ENCODE results near the gene XKR3. TPM values are rescaled to one million over a fixed set of nuclear protein-coding genes. Genes with fewer than 3 reads are reported as not detected.
"Not testable (repeated sequence)": the region's sequence is repeated elsewhere in the genome, so short reads cannot be mapped to it uniquely, and the experiment has no call there.

The XKR3 gene
- total RNA-seq, 1 experiment from 2014 or later = not detected

- Mint-ChIP-seq H3K4me3 (no peak overlapping the region), H3K4me1 (peaks cover 0 to 4% of the 10 kb centered on the region in 2 experiments; a peak in 2 of 4 replicates), H3K27ac (no peak overlapping the region), H3K27me3 (ENCODE audit: low read depth) (peaks cover 2% of the 10 kb centered on the region; the same call in 1 of the 2 replicates), H3K9me3 (peaks cover 57 to 61% of the 10 kb centered on the region in 2 experiments), H3K36me3 (ENCODE audit: insufficient read depth in 1 of 3, low read depth in 3 of 3) (no peaks in the 10 kb centered on the region)
- Histone ChIP-seq H3K14ac (ENCODE audit: insufficient read depth, low read length) (no peak overlapping the region), H3K23ac (ENCODE audit: insufficient read length, low read depth, low read length) (no peak overlapping the region), H3K4me1 (ENCODE audit: insufficient read depth, low read length) (no peaks in the 10 kb centered on the region), H3K79me2 (ENCODE audit: insufficient read depth, low read length) (no peaks in the 10 kb centered on the region), H3K23me2 (ENCODE audit: insufficient read length, low read depth, low read length, poor library complexity, severe bottlenecking) (no peaks in the 10 kb centered on the region), H2BK12ac (ENCODE audit: insufficient read length, low read depth, low read length) (no peak overlapping the region), H2BK5ac (ENCODE audit: insufficient read length, low read length) (no peak overlapping the region), H2AFZ (ENCODE audit: low read length) (no peak overlapping the region), H4K20me1 (ENCODE audit: control insufficient read depth, insufficient read depth, insufficient read length) (no peaks in the 10 kb centered on the region), H2BK15ac (ENCODE audit: low read depth, low read length) (no peak overlapping the region), H3K9ac (ENCODE audit: extremely low read depth, insufficient read length, low read length) (no peak overlapping the region), H4K91ac (ENCODE audit: insufficient read length, low read depth, low read length) (no peak overlapping the region), H3T11ph (ENCODE audit: low read length) (no peak overlapping the region), H4K8ac (replicated peaks; ENCODE audit: insufficient read length, low read depth, low read length) (no peak overlapping the region), H2BK20ac (ENCODE audit: low read depth, low read length, poor library complexity, severe bottlenecking) (no peak overlapping the region), H2BK120ac (ENCODE audit: low read depth, low read length, poor library complexity, severe bottlenecking) (no peak overlapping the region), H3K4ac (ENCODE audit: low read depth, low read length) (no peak overlapping the region), H3K9me3 (ENCODE audit: control insufficient read depth, low read depth, low read length) (no peaks in the 10 kb centered on the region), H3K27me3 (ENCODE audit: insufficient read depth, low read length) (no peaks in the 10 kb centered on the region), H3K27ac (ENCODE audit: insufficient read length, low read depth, low read length) (no peak overlapping the region), H4K5ac (ENCODE audit: insufficient read length, low read depth, low read length) (no peak overlapping the region), H3K18ac (ENCODE audit: insufficient read length, low read depth, low read length) (no peak overlapping the region), H3K4me2 (ENCODE audit: insufficient read depth, insufficient read length, low read length) (no peak overlapping the region), H3K79me1 (ENCODE audit: insufficient read depth, low read depth, low read length, poor library complexity, severe bottlenecking) (no peaks in the 10 kb centered on the region), H3K56ac (ENCODE audit: insufficient read length, low read depth, low read length) (no peak overlapping the region), H2AK5ac (ENCODE audit: insufficient read length, low read length) (no peak overlapping the region)
- no peak for TF ChIP-seq CTCF (conservative IDR thresholded peaks at IDR 0.05)
- no CpG with 5 or more reads among the region's 3 CpGs for WGBS (ENCODE audit: extremely low coverage, insufficient read length, low lambda C conversion rate)
- DNase-seq = no peak
Measured at GRCh38 chr22:16866167-16866566, 41.0 kb upstream of the XKR3 start.

- H3K27ac ChIP-seq (ENCODE audit: insufficient read length, low read depth, low read length); H2AK5ac ChIP-seq (ENCODE audit: insufficient read length, low read length); H2BK15ac ChIP-seq (ENCODE audit: low read depth, low read length); H3K27me3 ChIP-seq (ENCODE audit: insufficient read depth, low read length); H3K23me2 ChIP-seq (ENCODE audit: insufficient read length, low read depth, low read length, poor library complexity, severe bottlenecking); H3K9ac ChIP-seq (ENCODE audit: extremely low read depth, insufficient read length, low read length); H3K36me3 Mint-ChIP-seq (ENCODE audit: insufficient read depth in 1 of 3, low read depth in 3 of 3); H3K14ac ChIP-seq (ENCODE audit: insufficient read depth, low read length); H3K27me3 Mint-ChIP-seq (ENCODE audit: low read depth); H3K4me2 ChIP-seq (ENCODE audit: insufficient read depth, insufficient read length, low read length); H3K4me1 Mint-ChIP-seq; H3K18ac ChIP-seq (ENCODE audit: insufficient read length, low read depth, low read length); H3K4me1 ChIP-seq (ENCODE audit: insufficient read depth, low read length); H2BK20ac ChIP-seq (ENCODE audit: low read depth, low read length, poor library complexity, severe bottlenecking); H2BK5ac ChIP-seq (ENCODE audit: insufficient read length, low read length); H3K23ac ChIP-seq (ENCODE audit: insufficient read length, low read depth, low read length); H3K4me3 Mint-ChIP-seq; H3K79me2 ChIP-seq (ENCODE audit: insufficient read depth, low read length); H4K5ac ChIP-seq (ENCODE audit: insufficient read length, low read depth, low read length); H4K20me1 ChIP-seq (ENCODE audit: control insufficient read depth, insufficient read depth, insufficient read length); H2BK120ac ChIP-seq (ENCODE audit: low read depth, low read length, poor library complexity, severe bottlenecking); H3T11ph ChIP-seq (ENCODE audit: low read length); H2BK12ac ChIP-seq (ENCODE audit: insufficient read length, low read depth, low read length); H4K91ac ChIP-seq (ENCODE audit: insufficient read length, low read depth, low read length); H3K56ac ChIP-seq (ENCODE audit: insufficient read length, low read depth, low read length); H4K8ac ChIP-seq (replicated peaks; ENCODE audit: insufficient read length, low read depth, low read length); H3K9me3 ChIP-seq (ENCODE audit: control insufficient read depth, low read depth, low read length); H3K4ac ChIP-seq (ENCODE audit: low read depth, low read length); H3K27ac Mint-ChIP-seq; H3K79me1 ChIP-seq (ENCODE audit: insufficient read depth, low read depth, low read length, poor library complexity, severe bottlenecking); DNase-seq; H2AFZ ChIP-seq (ENCODE audit: low read length): not testable (repeated sequence)
- WGBS (ENCODE audit: extremely low coverage, insufficient read length, low lambda C conversion rate) = no CpG with 5 or more reads among the region's 9 CpGs
- peaks cover 86 to 94% of the 10 kb centered on the region in 2 experiments for H3K9me3 Mint-ChIP-seq
Measured at GRCh38 chr22:16856851-16857250, 31.6 kb upstream of the XKR3 start.

Data from H9 (cell line).